ENCODE data around the gene ANKRD42. TPM values are rescaled to one million over a fixed set of nuclear protein-coding genes. Genes with fewer than 3 reads are reported as not detected.

ANKRD42 gene
- total and polyA plus RNA-seq, 2 donors (not counting 3 experiments of a cell fraction or from before 2014, with no cell fraction given): 3.3 to 6.6 TPM

- Histone ChIP-seq H3K9me3 (replicated peaks; ENCODE audit: control insufficient read depth, insufficient read depth, low read length) (no peaks in the 10 kb centered on the region), H3K9ac (replicated peaks; ENCODE audit: extremely low read depth, insufficient read depth, low read length) (no peak overlapping the region), H3K4me2 (ENCODE audit: insufficient read depth, low read length) (no peak overlapping the region), H3K27me3 (ENCODE audit: control insufficient read depth in 2 of 2, insufficient read depth in 2 of 2, low read length in 2 of 2) (no peaks in the 10 kb centered on the region), H2AFZ (ENCODE audit: low read depth, low read length) (no peak overlapping the region), H3K36me3 (ENCODE audit: control insufficient read depth in 2 of 2, extremely low read depth in 1 of 2, insufficient read depth in 2 of 2, low read length in 2 of 2) (no peaks in the 10 kb centered on the region), H3K9me1 (replicated peaks; ENCODE audit: control insufficient read depth, extremely low read depth, insufficient read depth, low read length) (no peaks in the 10 kb centered on the region), H3K4me1 (ENCODE audit: control insufficient read depth, extremely low read depth, insufficient read depth, low read length) (no peaks in the 10 kb centered on the region), H4K20me1 (replicated peaks; ENCODE audit: control insufficient read depth, extremely low read depth, insufficient read depth, low read length) (no peaks in the 10 kb centered on the region), H3K79me2 (ENCODE audit: control insufficient read depth, insufficient read depth, low read length) (no peaks in the 10 kb centered on the region), H3K4me3 (replicated peaks in 1 of 3; ENCODE audit: insufficient read depth in 1 of 3, low read depth in 1 of 3, low read length in 3 of 3) (no peak overlapping the region), H3K27ac (ENCODE audit: insufficient read depth, low read depth, low read length) (no peak overlapping the region)
- BruUV-seq (replicated peaks): no TSS peak
- no peak for DNase-seq (ENCODE audit: low read depth, low spot score)
- POLR2A ChIA-PET: no interaction called here
- TF ChIP-seq POLR2A (IDR thresholded peaks at IDR 0.05; ENCODE audit: low read depth, low read length) (no peak), FOS (IDR thresholded peaks at IDR 0.05; ENCODE audit: borderline replicate concordance, insufficient read depth, low read length) (no peak)
- CTCF ChIA-PET: interaction anchor here (0.9 to 2.8 kb wide), 4 partner anchors 10 to 309 kb away, joined by 3 to 12 read pairs (median 7); no protein-coding TSS in a partner anchor
- intact Hi-C loops (cut with micrococcal nuclease): no loop called here
- FAIRE-seq: no peak
- dilution Hi-C loops (cut with MboI; ENCODE audit: extremely low pct_ligation_motif_present, low sequenced_read_pairs): no loop called here
These were observed 42.3 kb downstream of the ANKRD42 start for GRCh38 chr11:83235825-83236224.

GRCh38 chr11:83238111-83238510 lies 44.6 kb downstream of the ANKRD42 start:
- Histone ChIP-seq H3K4me1 (ENCODE audit: control insufficient read depth, extremely low read depth, insufficient read depth, low read length) (no peaks in the 10 kb centered on the region), H3K27me3 (ENCODE audit: control insufficient read depth in 2 of 2, insufficient read depth in 2 of 2, low read length in 2 of 2) (no peaks in the 10 kb centered on the region), H3K9me1 (replicated peaks; ENCODE audit: control insufficient read depth, extremely low read depth, insufficient read depth, low read length) (no peaks in the 10 kb centered on the region), H3K27ac (ENCODE audit: insufficient read depth, low read depth, low read length) (no peak overlapping the region), H3K4me3 (replicated peaks in 1 of 3; ENCODE audit: insufficient read depth in 1 of 3, low read depth in 1 of 3, low read length in 3 of 3) (no peak overlapping the region), H3K79me2 (ENCODE audit: control insufficient read depth, insufficient read depth, low read length) (no peaks in the 10 kb centered on the region), H3K9ac (replicated peaks; ENCODE audit: extremely low read depth, insufficient read depth, low read length) (no peak overlapping the region), H3K9me3 (replicated peaks; ENCODE audit: control insufficient read depth, insufficient read depth, low read length) (no peaks in the 10 kb centered on the region), H4K20me1 (replicated peaks; ENCODE audit: control insufficient read depth, extremely low read depth, insufficient read depth, low read length) (no peaks in the 10 kb centered on the region), H3K4me2 (ENCODE audit: insufficient read depth, low read length) (no peak overlapping the region), H3K36me3 (ENCODE audit: control insufficient read depth in 2 of 2, extremely low read depth in 1 of 2, insufficient read depth in 2 of 2, low read length in 2 of 2) (no peaks in the 10 kb centered on the region), H2AFZ (ENCODE audit: low read depth, low read length) (no peak overlapping the region)
- FAIRE-seq (no peak), DNase-seq (ENCODE audit: low read depth, low spot score) (no peak)
- no TSS peak for BruUV-seq (replicated peaks)
- ChIA-PET POLR2A (no interaction called here), CTCF (interaction anchor here (3.3 kb wide), 1 partner anchor 12 kb away, joined by 17 read pairs; no protein-coding TSS in a partner anchor)
- dilution Hi-C loops (cut with MboI; ENCODE audit: extremely low pct_ligation_motif_present, low sequenced_read_pairs) (no loop called here), intact Hi-C loops (cut with micrococcal nuclease) (no loop called here)
- TF ChIP-seq POLR2AphosphoS5 (IDR thresholded peaks at IDR 0.05; ENCODE audit: insufficient read depth, low read depth, low read length) (no peak), MYC (IDR thresholded peaks at IDR 0.05; ENCODE audit: low read depth, low read length) (no peak), EZH2 (IDR thresholded peaks at IDR 0.05; ENCODE audit: borderline replicate concordance, low read depth, low read length, severe bottlenecking) (no peak)
